ENCODE measurements around the gene BRINP2. TPM values are rescaled to one million over a fixed set of nuclear protein-coding genes. Genes with fewer than 3 reads are reported as not detected.

Gene BRINP2
- total and polyA plus RNA-seq, 9 donors, result 0.02 to 0.70 (median 0.16) TPM; not detected in 3

- Histone ChIP-seq H3K9me3 (no peaks in the 10 kb centered on the region), H3K36me3 (no peaks in the 10 kb centered on the region), H3K27me3 (no peaks in the 10 kb centered on the region), H3K4me3 (no peak overlapping the region), H3K27ac (no peak overlapping the region), H3K4me1 (ENCODE audit: insufficient read depth) (no peaks in the 10 kb centered on the region)
- no peak for DNase-seq
- WGBS, 3 donors, result 73 to 78% (median 76%) methylated on average over 3 of the region's 3 CpGs
- intact Hi-C loops (cut with DNase I), result no loop called here
- no peak for TF ChIP-seq EP300 (IDR thresholded peaks at IDR 0.05)
- TF ChIP-seq POLR2A (IDR thresholded peaks at IDR 0.05), result no peak
- no peak for TF ChIP-seq CTCF (IDR thresholded peaks at IDR 0.05)
Measured at GRCh38 chr1:177219554-177220458, 49.0 kb downstream of the BRINP2 start.

GRCh38 chr1:177223359-177223758 lies 52.6 kb downstream of the BRINP2 start:
- Histone ChIP-seq H3K27me3 (no peaks in the 10 kb centered on the region), H3K27ac (no peak overlapping the region), H3K4me3 (no peak overlapping the region), H3K36me3 (no peaks in the 10 kb centered on the region), H3K4me1 (ENCODE audit: insufficient read depth) (no peaks in the 10 kb centered on the region), H3K9me3 (no peaks in the 10 kb centered on the region)
- no peak for DNase-seq
- WGBS, 3 donors, result 87 to 94% (median 91%) methylated on average over 2 of the region's 2 CpGs
- TF ChIP-seq POLR2A (IDR thresholded peaks at IDR 0.05), result no peak
- TF ChIP-seq CTCF (IDR thresholded peaks at IDR 0.05), result no peak
- no peak for TF ChIP-seq EP300 (IDR thresholded peaks at IDR 0.05)
- intact Hi-C loops (cut with DNase I), result no loop called here

GRCh38 chr1:177227978-177228692 lies 57.4 kb downstream of the BRINP2 start:
- TF ChIP-seq POLR2A (IDR thresholded peaks at IDR 0.05), result no peak
- TF ChIP-seq CTCF (IDR thresholded peaks at IDR 0.05), result no peak
- TF ChIP-seq EP300 (IDR thresholded peaks at IDR 0.05), result no peak
- Histone ChIP-seq H3K27ac (no peak overlapping the region), H3K4me3 (no peak overlapping the region), H3K27me3 (no peaks in the 10 kb centered on the region), H3K36me3 (no peaks in the 10 kb centered on the region), H3K4me1 (ENCODE audit: insufficient read depth) (no peaks in the 10 kb centered on the region), H3K9me3 (no peaks in the 10 kb centered on the region)
- intact Hi-C loops (cut with DNase I), result no loop called here
- DNase-seq, result no peak
- WGBS, 3 donors, result 51 to 60% (median 56%) methylated on average over 8 of the region's 8 CpGs

- Histone ChIP-seq H3K27me3 (no peaks in the 10 kb centered on the region), H3K36me3 (no peaks in the 10 kb centered on the region), H3K4me3 (no peak overlapping the region), H3K4me1 (ENCODE audit: insufficient read depth) (no peaks in the 10 kb centered on the region), H3K9me3 (no peaks in the 10 kb centered on the region), H3K27ac (no peak overlapping the region)
- TF ChIP-seq POLR2A (IDR thresholded peaks at IDR 0.05), result no peak
- TF ChIP-seq EP300 (IDR thresholded peaks at IDR 0.05), result no peak
- TF ChIP-seq CTCF (IDR thresholded peaks at IDR 0.05), result no peak
- DNase-seq, result no peak
- 67 to 71% (median 70%) methylated on average over 4 of the region's 4 CpGs for WGBS, 3 donors
- intact Hi-C loops (cut with DNase I), result no loop called here
Measured at GRCh38 chr1:177228693-177229065, 57.9 kb downstream of the BRINP2 start.
